Endothelial cell of umbilical vein (primary cell): ENCODE data around the gene CST8.

ENCODE experiments used
- CTCF ChIP-seq, 2 donors: IDR thresholded peaks; 1 replicate in 1 of 2; 2 replicates in 1 of 2; pipeline ENCODE4 v1.5.1; 2011; ENCODE audit warnings: low read length in 2 of 2, mild to moderate bottlenecking in 2 of 2, moderate library complexity in 2 of 2, control low read depth in 1 of 2, inconsistent platforms in 1 of 2, low read depth in 1 of 2; ENCODE audit not compliant: insufficient read depth in 1 of 2; ENCODE audit errors: extremely low read depth in 1 of 2
- EZH2 ChIP-seq: IDR thresholded peaks from 2 replicates; pipeline ENCODE4 v1.6.1; 2012; ENCODE audit warnings: borderline replicate concordance, low read depth, mild to moderate bottlenecking, moderate library complexity, low read length, inconsistent platforms; ENCODE audit not compliant: severe bottlenecking
- JUN ChIP-seq: IDR thresholded peaks from 2 replicates; pipeline ENCODE4 v1.6.1; 2011; ENCODE audit warnings: borderline replicate concordance, low read depth; ENCODE audit not compliant: insufficient read length, insufficient read depth
- MAX ChIP-seq: IDR thresholded peaks from 2 replicates; pipeline ENCODE4 v1.6.1; 2011; ENCODE audit not compliant: insufficient read depth, insufficient read length
- MYC ChIP-seq: IDR thresholded peaks from one replicate; pipeline ENCODE4 v1.6.1; 2011; ENCODE audit warnings: mild to moderate bottlenecking, low read depth, low read length
- POLR2A ChIP-seq: IDR thresholded peaks from 2 replicates; pipeline ENCODE4 v1.6.1; 2012; ENCODE audit warnings: low read depth, mild to moderate bottlenecking, control low read depth, low read length
- POLR2AphosphoS5 ChIP-seq: IDR thresholded peaks from 2 replicates; pipeline ENCODE4 v1.6.1; 2012; ENCODE audit warnings: low read depth, mild to moderate bottlenecking, control low read depth, low read length, moderate library complexity; ENCODE audit not compliant: insufficient read depth

- no peak for TF ChIP-seq CTCF (IDR thresholded peaks at IDR 0.05; ENCODE audit: extremely low read depth in 1 of 2, insufficient read depth in 1 of 2, low read depth in 1 of 2, low read length in 2 of 2)
- TF ChIP-seq POLR2A: no peak
- no peak for TF ChIP-seq JUN
- TF ChIP-seq MAX: no peak
- no peak for TF ChIP-seq POLR2AphosphoS5
- TF ChIP-seq EZH2: no peak
- TF ChIP-seq MYC: no peak
Observed at GRCh38 chr20:23528867-23529431, 38.0 kb downstream of the CST8 start.
